Liver (tissue), 9 donors: ENCODE measurements around the gene PRPH. TPM values are rescaled to one million over a fixed set of nuclear protein-coding genes. Genes with fewer than 3 reads are reported as not detected.

ENCODE experiments used
- DNase-seq: peaks from one replicate; pipeline ENCODE4 v3.0.0-alpha.2; 2017; ENCODE audit warnings: low spot score
- H3K27ac ChIP-seq, 2 donors: one replicate each; pipeline ENCODE4 v1.7.0; 2013; ENCODE audit warnings: inconsistent platforms in 2 of 2, low read length in 2 of 2, control low read depth in 1 of 2, low read depth in 1 of 2, mild to moderate bottlenecking in 1 of 2
- H3K27me3 ChIP-seq, 4 donors: one replicate each; pipeline versions ENCODE4 v1.6.1 to v1.7.0; 2013; ENCODE audit warnings: low read length in 3 of 4, inconsistent platforms in 1 of 4, mild to moderate bottlenecking in 1 of 4, moderate library complexity in 1 of 4; ENCODE audit not compliant: control insufficient read depth in 4 of 4, insufficient read depth in 4 of 4
- H3K36me3 ChIP-seq, 4 donors: one replicate each; pipeline versions ENCODE4 v1.6.1 to v1.7.0; 2013; ENCODE audit warnings: low read length in 3 of 4, mild to moderate bottlenecking in 3 of 4, low read depth in 1 of 4, moderate library complexity in 1 of 4; ENCODE audit not compliant: control insufficient read depth in 4 of 4, insufficient read depth in 3 of 4
- H3K4me1 ChIP-seq, 4 donors: one replicate each; pipeline versions ENCODE4 v1.6.1 to v1.7.0; 2013; ENCODE audit warnings: low read length in 3 of 4, mild to moderate bottlenecking in 3 of 4, moderate library complexity in 1 of 4; ENCODE audit not compliant: control insufficient read depth in 4 of 4, insufficient read depth in 4 of 4
- H3K4me3 ChIP-seq, 3 donors: one replicate each; pipeline versions ENCODE4 v1.6.1 to v1.7.0; 2013; ENCODE audit warnings: low read length in 3 of 3, control low read depth in 1 of 3, low read depth in 1 of 3, mild to moderate bottlenecking in 1 of 3
- H3K9ac ChIP-seq, 2 donors: one replicate each; pipeline ENCODE4 v1.7.0; 2013; ENCODE audit warnings: low read length in 2 of 2, mild to moderate bottlenecking in 2 of 2, moderate library complexity in 2 of 2, control low read depth in 1 of 2, low read depth in 1 of 2
- H3K9me3 ChIP-seq, 4 donors: one replicate each; pipeline versions ENCODE4 v1.6.1 to v1.7.0; 2013; ENCODE audit warnings: low read length in 3 of 4; ENCODE audit not compliant: control insufficient read depth in 4 of 4
- ATF3 ChIP-seq: IDR thresholded peaks from 2 replicates; pipeline ENCODE4 v1.6.1; 2016; ENCODE audit warnings: antibody characterized with exemption
- CTCF ChIP-seq: fragments of 150-350 bp; IDR thresholded peaks from 2 replicates; pipeline ENCODE4 v1.5.1; 2017; ENCODE audit warnings: improper control_type of control experiment, low read depth, low read length; ENCODE audit not compliant: missing input control
- EGR1 ChIP-seq, 2 donors: IDR thresholded peaks; 2 replicates each; pipeline ENCODE4 v1.6.1; 2016 to 2018; ENCODE audit warnings: antibody characterized with exemption in 2 of 2, low read depth in 2 of 2
- FOXA1 ChIP-seq: IDR thresholded peaks from 2 replicates; pipeline ENCODE4 v1.6.1; 2016; ENCODE audit warnings: antibody characterized with exemption
- FOXA2 ChIP-seq: IDR thresholded peaks from 2 replicates; pipeline ENCODE4 v1.6.1; 2016; ENCODE audit warnings: antibody characterized with exemption
- GABPA ChIP-seq, 2 donors: IDR thresholded peaks in 1 of 2; conservative IDR thresholded peaks in 1 of 2; 2 replicates each; pipeline ENCODE4 v1.6.1; 2016; ENCODE audit warnings: antibody characterized with exemption in 2 of 2, mild to moderate bottlenecking in 1 of 2, moderate library complexity in 1 of 2
- HNF4A ChIP-seq, 2 donors: conservative IDR thresholded peaks; 2 replicates each; pipeline ENCODE4 v1.6.1; 2016; ENCODE audit warnings: antibody characterized with exemption in 2 of 2, mild to moderate bottlenecking in 2 of 2
- HNF4G ChIP-seq: IDR thresholded peaks from 2 replicates; pipeline ENCODE4 v1.6.1; 2016; ENCODE audit warnings: antibody characterized with exemption
- JUND ChIP-seq, 2 donors: IDR thresholded peaks; 2 replicates each; pipeline ENCODE4 v1.6.1; 2016; ENCODE audit warnings: antibody characterized with exemption in 2 of 2
- MAX ChIP-seq: IDR thresholded peaks from 2 replicates; pipeline ENCODE4 v1.6.1; 2016; ENCODE audit warnings: antibody characterized with exemption
- NR2F2 ChIP-seq: IDR thresholded peaks from 2 replicates; pipeline ENCODE4 v1.6.1; 2016; ENCODE audit warnings: antibody characterized with exemption
- RAD21 ChIP-seq, 2 donors: IDR thresholded peaks; 2 replicates each; pipeline ENCODE4 v1.6.1; 2016; ENCODE audit warnings: antibody characterized with exemption in 2 of 2, mild to moderate bottlenecking in 2 of 2
- REST ChIP-seq: IDR thresholded peaks from 2 replicates; pipeline ENCODE4 v1.6.1; 2016; ENCODE audit warnings: antibody characterized with exemption, mild to moderate bottlenecking
- RXRA ChIP-seq, 2 donors: IDR thresholded peaks; 2 replicates each; pipeline ENCODE4 v1.6.1; 2017 to 2018; ENCODE audit warnings: antibody characterized with exemption in 2 of 2, mild to moderate bottlenecking in 1 of 2
- SP1 ChIP-seq: IDR thresholded peaks from 2 replicates; pipeline ENCODE4 v1.6.1; 2018; ENCODE audit warnings: antibody characterized with exemption, mild to moderate bottlenecking
- TAF1 ChIP-seq: conservative IDR thresholded peaks from 2 replicates; pipeline ENCODE4 v1.6.1; 2016; ENCODE audit warnings: antibody characterized with exemption, mild to moderate bottlenecking
- YY1 ChIP-seq: IDR thresholded peaks from 2 replicates; pipeline ENCODE4 v1.6.1; 2016; ENCODE audit warnings: antibody characterized with exemption, mild to moderate bottlenecking
- ZBTB33 ChIP-seq: IDR thresholded peaks from 2 replicates; pipeline ENCODE4 v1.6.1; 2016; ENCODE audit warnings: antibody characterized with exemption
- WGBS: extraction: QIAGEN DNeasy Blood & Tissue Kit; methylation state at CpG from one replicate; pipeline ENCODE4 v1.1.7; 2013; 5-methylcytosine and 5-hydroxymethylcytosine counted together
- polyA plus RNA-seq, 2 donors: library from polyadenylated mRNA; stranded (reverse) in 1 of 2; unstranded in 1 of 2; fragments of 200-250 nt in 1 of 2; fragments of >200 nt in 1 of 2; fragmentation: Nextera tagmentation in 1 of 2; extraction: Ambion mirVana in 1 of 2; gene quantifications; one replicate each; pipeline versions ENCODE4 v1.2.1 to v1.2.3, GENCODE V29; 2013 to 2015
- total RNA-seq, 2 donors: library from RNA; depleted of rRNA; stranded (reverse); fragments of >200 nt; gene quantifications; one replicate each; pipeline ENCODE4 v1.2.3, GENCODE V29; 2014
- donor health status: healthy.
- donor health status: healthy.
- donor health status: healthy.
- donor health status: healthy.
- donor health status: healthy.

The PRPH gene
- total and polyA plus RNA-seq, 4 donors: 0.05 TPM; not detected in 3

GRCh38 chr12:49340095-49340870 lies 45.3 kb downstream of the PRPH start:
- peaks cover 10 to 33% (median 22%) of the 10 kb centered on the region in 4 donors for H3K4me1 ChIP-seq
- no peak overlapping the region for H3K9ac ChIP-seq
- WGBS: 78% methylated on average over 6 of the region's 6 CpGs
- no peaks in the 10 kb centered on the region for H3K36me3 ChIP-seq
- no peak overlapping the region for H3K4me3 ChIP-seq
- H3K27me3 ChIP-seq: peaks cover 0 to 8% (median 2%) of the 10 kb centered on the region in 4 donors
- DNase-seq: no peak
- TF ChIP-seq FOXA2 (no peak), HNF4G (no peak)
- no peak overlapping the region for H3K27ac ChIP-seq
- H3K9me3 ChIP-seq: no peaks in the 10 kb centered on the region

- 63% methylated on average over 14 of the region's 14 CpGs for WGBS
- Histone ChIP-seq H3K4me3 (no peak overlapping the region), H3K36me3 (no peaks in the 10 kb centered on the region), H3K27me3 (peaks cover 0 to 8% (median under 1%) of the 10 kb centered on the region in 4 donors), H3K27ac (no peak overlapping the region), H3K4me1 (peaks cover 16 to 42% (median 28%) of the 10 kb centered on the region in 4 donors), H3K9ac (no peak overlapping the region), H3K9me3 (no peaks in the 10 kb centered on the region)
- no peak for TF ChIP-seq TAF1
- no peak for TF ChIP-seq ZBTB33
- TF ChIP-seq CTCF: no peak
- TF ChIP-seq NR2F2: no peak
- no peak for TF ChIP-seq SP1
- no peak for TF ChIP-seq FOXA2
- no peak for TF ChIP-seq HNF4G
- no peak for TF ChIP-seq HNF4A (conservative IDR thresholded peaks at IDR 0.05)
- TF ChIP-seq RXRA (IDR thresholded peaks at IDR 0.05): no peak
- TF ChIP-seq FOXA1: no peak
- no peak for TF ChIP-seq JUND (IDR thresholded peaks at IDR 0.05)
- TF ChIP-seq EGR1 (IDR thresholded peaks at IDR 0.05; ENCODE audit: low read depth in 2 of 2): no peak
- TF ChIP-seq GABPA (IDR thresholded peaks at IDR 0.05 in 1 of 2, conservative IDR thresholded peaks at IDR 0.05 in 1 of 2): no peak
- no peak for TF ChIP-seq REST
- TF ChIP-seq YY1: no peak
- no peak for TF ChIP-seq ATF3
- TF ChIP-seq RAD21 (IDR thresholded peaks at IDR 0.05): no peak
- no peak for TF ChIP-seq MAX
- no peak for DNase-seq
Measured at GRCh38 chr12:49340971-49341776, 46.2 kb downstream of the PRPH start.
